Measurements from ENCODE around the gene WDCP.
A peak's percentile ranks its signal among the peaks of the same experiment; 100 is the strongest.
"Not testable (repeated sequence)": the region's sequence is repeated elsewhere in the genome, so short reads cannot be mapped to it uniquely, and the experiment has no call there.

Gene WDCP, protein sequence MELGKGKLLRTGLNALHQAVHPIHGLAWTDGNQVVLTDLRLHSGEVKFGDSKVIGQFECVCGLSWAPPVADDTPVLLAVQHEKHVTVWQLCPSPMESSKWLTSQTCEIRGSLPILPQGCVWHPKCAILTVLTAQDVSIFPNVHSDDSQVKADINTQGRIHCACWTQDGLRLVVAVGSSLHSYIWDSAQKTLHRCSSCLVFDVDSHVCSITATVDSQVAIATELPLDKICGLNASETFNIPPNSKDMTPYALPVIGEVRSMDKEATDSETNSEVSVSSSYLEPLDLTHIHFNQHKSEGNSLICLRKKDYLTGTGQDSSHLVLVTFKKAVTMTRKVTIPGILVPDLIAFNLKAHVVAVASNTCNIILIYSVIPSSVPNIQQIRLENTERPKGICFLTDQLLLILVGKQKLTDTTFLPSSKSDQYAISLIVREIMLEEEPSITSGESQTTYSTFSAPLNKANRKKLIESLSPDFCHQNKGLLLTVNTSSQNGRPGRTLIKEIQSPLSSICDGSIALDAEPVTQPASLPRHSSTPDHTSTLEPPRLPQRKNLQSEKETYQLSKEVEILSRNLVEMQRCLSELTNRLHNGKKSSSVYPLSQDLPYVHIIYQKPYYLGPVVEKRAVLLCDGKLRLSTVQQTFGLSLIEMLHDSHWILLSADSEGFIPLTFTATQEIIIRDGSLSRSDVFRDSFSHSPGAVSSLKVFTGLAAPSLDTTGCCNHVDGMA

DNA sequence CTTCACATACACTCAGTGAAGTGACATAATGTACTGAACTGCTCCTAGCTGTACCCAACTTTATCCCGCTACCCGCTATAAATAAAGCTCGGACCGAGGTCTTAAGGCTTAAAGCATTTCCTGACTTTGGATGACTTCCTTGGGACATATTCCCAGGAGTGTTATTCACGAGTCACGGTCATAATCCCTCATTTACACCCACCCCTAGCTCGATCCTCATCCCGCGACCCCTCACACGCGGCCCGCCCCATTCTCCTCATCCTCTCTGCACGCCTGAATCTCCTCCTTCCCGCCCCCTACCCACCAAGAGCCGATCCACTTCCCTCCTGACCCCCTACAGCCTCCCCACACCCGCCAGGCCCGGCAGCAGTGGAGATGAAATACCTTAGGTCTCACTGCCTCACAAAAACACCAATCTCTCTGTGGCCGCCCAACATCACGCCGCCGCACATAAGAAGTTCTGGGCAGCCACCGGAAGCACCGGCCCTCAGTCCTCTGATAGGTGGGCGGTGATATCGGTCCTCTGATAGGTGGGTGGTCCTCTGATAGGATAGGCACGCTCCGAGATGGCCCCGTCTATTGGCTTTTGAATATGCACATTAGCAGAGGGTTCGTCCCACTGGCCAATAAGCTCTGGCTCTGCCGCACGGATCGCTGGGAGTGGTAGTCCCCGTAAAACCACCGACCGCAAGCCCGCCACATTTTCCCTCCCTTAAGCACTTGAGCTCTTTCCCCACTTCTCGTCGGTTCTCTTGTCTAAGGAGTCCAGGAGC, at the start of gene WDCP:
Gene WDCP, minus strand, starts transcription at position 462 of the 773 bp plus-strand sequence. CDS start 7,897 bp downstream, outside the sequence.
- peak; percentile 91 for DNase-seq

DNA sequence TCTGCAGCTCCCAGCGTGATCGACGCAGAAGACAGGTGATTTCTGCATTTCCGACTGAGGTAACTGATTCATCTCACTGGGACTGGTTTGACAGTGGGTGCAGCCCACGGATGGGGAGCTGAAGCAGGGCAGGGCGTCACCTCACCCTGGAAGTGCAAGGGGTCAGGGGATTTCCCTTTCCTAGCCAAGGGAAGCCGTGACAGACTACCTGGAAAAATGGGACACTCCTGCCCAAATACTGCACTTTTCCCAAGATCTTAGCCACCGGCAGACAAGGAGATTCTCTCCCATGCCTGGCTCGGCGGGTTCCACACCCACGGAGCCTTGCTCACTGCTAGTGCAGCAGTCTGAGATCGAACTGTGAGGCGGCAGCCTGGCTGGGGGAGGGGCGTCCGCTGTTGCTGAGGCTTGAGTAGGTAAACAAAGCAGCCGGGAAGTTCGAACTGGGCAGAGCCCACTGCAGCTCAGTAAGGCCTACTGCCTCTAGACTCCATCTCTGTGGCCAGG, 48.0 kb upstream of the WDCP start:
- not testable (repeated sequence) for DNase-seq

DNA sequence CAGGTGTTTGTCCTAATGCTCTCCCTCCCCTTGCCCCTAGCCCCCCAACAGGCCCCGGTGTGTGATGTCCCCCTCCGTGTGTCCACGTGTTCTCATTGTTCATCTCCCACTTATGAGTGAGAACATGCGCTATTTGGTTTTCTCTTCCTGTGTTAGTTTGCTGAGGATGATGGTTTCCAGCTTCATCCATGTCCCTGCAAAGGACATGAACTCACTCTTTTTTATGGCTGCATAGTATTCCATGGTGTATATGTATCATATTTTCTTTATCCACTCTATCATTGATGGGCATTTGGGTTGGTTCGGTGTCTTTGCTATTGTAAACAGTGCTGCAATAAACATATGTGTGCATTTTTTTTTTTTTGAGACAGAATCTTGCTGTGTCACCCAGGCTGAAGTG, 46.1 kb upstream of the WDCP start:
- not testable (repeated sequence) for DNase-seq

DNA sequence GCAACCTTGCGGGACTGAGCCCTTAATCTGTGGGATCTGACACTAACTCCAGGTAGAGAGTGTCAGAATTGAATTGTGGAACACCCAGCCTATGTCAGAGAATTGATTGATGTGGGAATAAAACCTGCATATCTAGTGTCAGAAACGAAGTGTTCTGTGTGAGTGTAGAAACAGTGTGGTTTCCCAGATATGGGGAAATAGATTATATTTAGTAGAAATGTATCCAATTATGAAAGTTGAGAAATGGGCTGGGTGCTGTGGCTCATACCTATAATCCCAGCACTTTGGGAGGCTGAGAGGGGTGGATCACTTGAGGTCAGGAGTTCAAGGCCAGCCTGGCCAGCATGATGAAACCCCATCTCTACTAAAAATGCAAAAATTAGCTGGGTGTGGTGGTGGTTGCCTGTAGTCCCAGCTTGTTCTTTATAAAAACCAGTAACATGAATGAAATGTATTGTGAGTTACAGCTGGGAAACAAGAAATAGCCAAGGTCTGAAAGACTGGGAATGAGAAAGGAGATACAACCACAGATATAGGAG, 41.7 kb upstream of the WDCP start:
- DNase-seq, result no peak

DNA sequence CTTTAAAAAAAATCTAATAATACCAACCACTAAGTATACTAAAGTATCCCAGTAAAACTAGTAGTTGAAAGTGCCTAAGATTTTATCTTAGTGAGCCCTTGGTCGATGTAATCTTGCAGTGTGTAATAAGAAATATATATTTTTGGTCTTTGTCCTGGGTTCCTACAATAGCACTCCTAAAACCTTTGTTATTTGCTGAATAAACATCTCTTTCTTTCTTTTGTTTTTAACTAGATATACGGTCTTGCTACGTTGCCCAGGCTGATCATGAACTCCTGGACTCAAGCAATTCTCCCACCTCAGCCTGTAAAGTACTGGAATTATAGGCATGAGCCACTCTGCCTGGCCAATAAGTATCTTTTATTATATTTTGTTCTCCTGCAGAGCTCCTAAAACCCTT, 39.8 kb upstream of the WDCP start:
- DNase-seq, result no peak

DNA sequence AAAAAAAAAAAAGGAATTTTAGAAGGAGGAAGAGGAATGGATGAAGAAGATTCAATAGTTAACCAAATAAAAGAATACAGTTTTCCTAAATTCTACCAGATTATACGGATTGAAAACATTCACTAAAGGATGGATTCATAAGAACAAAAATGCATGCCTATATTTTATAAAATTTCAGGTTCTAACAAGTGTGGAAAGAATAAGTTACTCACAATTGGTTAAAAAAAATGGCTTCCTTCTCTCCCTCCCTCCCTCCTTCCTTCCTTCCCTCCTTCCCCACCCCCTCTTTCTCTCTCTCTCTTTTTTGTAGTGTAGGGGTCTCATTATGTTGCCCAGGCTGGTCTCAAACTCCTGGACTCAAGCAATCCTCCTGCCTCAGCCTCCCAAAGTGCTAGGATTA, 39.0 kb upstream of the WDCP start:
- DNase-seq, result no peak

DNA sequence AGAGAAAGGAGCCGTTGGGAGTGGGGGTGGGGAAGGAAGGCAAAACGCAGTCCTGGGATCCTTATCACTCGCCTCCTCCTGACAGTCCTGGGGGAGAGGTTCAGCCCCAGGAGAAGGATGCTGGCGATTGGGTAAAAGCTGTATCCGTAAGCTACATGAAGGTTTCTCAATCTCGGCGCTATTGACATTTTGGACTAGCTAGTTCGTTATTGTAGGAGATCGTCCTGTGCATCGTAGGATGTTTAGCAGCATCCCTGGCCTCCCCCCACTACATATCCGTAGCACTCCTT, 38.0 kb upstream of the WDCP start:
- DNase-seq, result no peak

DNA sequence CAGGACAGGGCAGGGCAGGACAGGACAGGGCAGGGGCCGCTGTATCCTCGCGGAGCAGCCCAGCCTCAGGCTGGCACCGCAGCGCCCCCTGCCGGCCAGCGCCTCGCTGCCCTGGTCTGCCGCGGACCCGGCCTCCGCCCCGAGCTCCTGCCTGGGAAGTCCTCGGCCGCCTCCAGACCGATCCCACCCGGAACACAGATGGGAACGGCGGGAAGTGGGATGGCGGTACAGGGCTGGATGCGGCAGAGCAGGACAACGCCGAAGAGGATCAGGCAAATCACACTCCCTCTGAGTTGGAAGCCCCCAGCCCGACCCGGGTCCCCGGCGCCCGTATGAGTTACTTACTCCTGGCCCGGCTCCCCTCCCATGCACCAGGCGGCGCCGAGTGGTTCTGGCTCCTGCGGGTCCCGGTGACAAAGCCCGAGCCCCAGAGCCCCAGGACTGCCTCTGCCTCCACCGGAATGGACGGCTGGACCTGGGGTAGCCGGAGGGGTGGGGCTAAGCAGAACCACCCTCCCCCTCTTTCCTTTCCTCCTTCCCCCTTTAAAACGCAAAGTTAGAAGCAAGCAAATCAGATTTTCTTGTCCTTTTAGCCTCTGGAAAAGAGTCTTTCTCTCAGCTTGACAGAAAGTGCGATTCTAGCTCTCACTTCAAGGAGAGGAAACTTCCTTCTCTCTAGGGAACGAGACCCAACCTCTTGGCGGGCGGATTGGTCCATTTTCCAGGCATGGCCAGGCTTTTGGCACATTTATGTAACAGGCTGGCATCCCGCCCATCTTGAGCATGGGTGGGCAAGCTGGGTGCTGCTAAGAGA, 37.4 kb upstream of the WDCP start, which contains the start of gene TP53I3:
Gene TP53I3, minus strand, starts transcription at position 449 of the 814 bp plus-strand sequence. CDS start 508 bp downstream, outside the sequence.
- peak; percentile 86 for DNase-seq

DNA sequence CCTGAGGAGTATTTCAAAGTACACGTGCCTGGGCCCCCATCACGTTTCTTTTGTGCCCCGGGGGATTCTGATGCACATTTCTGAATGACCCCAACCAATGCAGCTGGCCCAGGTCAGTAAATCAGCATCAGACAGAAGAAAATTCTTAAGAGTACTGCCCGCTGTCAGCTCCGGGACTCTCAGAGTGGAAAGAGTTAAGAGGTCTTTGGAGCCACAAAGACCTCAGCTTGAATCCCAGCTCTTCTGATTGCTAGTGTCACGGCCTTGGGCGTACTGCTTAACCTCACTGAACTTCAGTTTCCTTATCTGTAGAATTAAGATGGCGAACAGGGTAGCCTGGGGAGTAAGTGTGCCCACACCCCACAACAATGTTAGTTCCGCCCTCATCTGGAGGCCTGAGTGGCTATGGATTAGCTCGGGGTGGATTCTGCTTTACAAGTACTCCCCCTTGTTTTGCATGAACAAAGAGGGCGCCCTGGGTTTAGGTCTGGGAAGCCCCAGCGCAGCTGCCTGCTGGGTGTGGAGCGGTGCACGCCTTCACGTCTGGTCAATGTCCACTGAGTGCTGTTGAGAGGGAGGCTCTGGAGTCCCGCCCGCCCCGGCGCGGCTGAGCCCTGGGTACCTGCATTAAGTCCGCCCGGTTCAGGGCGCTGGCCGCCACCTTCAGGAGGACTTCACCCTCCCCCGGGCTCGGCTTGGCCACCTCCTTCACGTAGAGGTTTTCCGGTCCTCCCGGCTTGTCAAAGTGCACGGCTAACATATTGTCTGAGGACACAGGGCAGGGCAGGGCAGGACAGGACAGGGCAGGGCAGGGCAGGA, 36.6 kb upstream of the WDCP start:
- no peak for DNase-seq

DNA sequence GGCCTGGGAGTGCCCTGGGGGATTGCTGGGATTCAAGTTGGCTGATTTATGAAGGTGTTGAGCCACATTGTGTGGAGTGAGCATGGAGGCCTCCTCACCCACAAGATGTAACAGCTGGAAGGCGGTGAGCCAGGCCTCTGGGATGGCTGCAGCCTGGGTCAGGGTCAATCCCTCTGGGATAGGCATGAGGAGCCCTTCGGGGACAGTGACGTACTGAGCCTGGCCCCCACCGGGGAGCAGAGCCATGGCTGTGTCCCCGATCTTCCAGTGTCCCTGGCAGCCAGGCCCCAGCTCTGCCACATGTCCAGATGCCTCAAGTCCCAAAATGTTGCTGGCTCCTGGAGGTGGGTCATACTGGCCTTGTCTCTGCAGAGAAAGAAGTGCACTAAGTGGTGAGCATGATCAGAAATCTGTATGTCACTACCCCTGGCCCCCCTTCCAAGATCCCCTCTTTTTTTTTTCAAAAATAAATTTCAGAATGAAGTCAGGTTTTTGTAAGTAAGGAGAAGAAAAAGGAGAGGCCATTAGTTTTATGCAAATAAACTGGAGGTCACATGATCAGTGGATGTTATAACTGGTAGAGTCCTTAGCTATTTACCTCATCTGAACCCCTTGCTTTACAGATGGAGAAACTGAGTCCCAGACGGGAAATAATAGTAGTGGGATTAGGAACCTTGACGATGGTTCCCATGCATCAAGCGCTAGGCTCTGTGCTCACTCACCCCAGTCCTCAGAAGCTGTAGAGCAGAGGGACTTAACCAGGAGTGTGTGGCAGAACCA, 35.8 kb upstream of the WDCP start:
- no peak for DNase-seq

DNA sequence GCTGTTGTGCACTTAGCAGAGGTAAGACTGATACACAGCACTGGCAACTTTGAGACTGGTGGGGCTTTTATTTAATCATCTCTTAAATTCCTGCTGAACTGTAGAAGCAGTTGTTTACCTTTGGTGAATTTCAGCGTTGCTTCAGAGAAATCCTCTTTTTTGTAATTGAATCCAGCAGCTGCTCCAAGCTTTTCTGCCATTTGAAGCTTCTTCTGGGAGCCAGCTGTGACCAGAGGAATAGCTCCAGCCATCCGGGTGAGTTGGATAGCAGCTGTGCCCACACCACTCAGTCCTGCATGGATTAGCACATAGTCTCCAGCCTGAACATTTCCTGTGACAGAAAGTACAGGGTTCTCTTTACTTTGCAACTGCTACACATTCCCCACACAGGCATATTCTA, 33.5 kb upstream of the WDCP start:
- no peak for DNase-seq

DNA sequence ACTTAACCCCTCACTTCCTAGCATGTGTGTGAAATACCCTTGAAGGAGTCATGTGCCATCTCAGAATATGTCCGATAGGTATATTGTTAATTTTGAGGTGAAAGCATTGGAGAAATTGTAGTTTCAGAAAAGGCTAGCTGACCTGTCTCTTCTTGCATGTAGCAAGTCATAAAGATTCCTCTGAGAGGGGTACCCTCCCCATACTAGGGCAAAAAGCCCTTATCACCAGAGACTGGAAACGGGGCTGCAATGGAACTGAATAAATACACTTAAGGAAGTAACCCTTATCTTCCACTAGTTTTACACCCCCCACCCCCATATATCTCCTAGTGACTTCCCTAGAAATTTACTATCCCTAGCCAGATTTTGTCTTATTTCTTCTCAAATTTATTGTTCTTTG, 30.7 kb upstream of the WDCP start:
- DNase-seq, result no peak

DNA sequence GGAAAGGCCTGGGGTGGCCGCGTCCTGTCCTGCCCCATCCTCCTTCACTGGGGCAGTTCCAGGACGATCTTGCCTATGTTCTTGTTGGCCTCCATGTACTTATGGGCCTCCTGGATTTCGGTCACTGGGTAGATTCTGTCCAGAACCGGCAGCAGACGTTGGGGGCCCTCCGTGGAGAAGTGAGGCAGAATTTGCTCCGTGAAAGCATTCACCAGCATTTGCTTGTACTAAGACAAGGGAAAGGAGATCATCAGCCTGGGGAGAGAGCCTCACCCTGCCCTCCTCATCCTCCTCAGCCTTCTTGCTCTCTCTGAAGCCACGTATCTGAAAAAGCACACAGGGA, 30.3 kb upstream of the WDCP start:
- DNase-seq, result no peak

DNA sequence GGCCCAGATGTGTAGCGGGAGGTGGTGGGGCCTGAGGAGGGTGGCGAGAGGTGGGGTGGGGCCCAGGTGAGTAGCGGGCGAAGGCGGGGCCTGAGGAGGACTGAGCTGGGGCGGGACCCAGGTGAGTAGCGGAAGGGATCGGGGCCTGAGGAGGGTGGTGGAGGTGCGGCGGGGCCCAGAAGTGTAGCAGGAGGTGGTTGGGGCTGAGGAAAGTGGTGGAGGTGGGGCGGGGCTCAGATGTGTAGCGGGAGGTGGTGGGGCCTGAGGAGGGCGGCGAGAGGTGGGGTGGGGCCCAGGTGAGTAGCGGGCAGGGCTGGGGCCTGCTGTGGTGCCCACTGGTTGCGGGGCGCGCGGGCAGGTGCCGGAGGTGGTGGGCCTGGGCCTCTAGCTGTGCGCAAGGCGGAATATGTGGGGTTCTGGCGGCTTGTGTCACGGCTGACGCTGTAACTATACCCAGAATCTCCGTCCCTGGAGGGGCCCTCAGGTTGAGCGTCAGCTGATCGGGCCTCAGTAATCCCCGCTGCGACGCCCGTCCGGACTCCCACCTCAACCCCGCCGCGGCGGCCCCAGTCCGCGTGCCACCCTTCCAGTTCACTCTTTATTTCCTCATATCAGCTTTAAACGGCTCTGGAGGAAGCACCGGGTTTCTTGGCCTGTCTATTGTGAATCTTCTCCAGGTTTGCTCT, 29.8 kb upstream of the WDCP start:
- no peak for DNase-seq

DNA sequence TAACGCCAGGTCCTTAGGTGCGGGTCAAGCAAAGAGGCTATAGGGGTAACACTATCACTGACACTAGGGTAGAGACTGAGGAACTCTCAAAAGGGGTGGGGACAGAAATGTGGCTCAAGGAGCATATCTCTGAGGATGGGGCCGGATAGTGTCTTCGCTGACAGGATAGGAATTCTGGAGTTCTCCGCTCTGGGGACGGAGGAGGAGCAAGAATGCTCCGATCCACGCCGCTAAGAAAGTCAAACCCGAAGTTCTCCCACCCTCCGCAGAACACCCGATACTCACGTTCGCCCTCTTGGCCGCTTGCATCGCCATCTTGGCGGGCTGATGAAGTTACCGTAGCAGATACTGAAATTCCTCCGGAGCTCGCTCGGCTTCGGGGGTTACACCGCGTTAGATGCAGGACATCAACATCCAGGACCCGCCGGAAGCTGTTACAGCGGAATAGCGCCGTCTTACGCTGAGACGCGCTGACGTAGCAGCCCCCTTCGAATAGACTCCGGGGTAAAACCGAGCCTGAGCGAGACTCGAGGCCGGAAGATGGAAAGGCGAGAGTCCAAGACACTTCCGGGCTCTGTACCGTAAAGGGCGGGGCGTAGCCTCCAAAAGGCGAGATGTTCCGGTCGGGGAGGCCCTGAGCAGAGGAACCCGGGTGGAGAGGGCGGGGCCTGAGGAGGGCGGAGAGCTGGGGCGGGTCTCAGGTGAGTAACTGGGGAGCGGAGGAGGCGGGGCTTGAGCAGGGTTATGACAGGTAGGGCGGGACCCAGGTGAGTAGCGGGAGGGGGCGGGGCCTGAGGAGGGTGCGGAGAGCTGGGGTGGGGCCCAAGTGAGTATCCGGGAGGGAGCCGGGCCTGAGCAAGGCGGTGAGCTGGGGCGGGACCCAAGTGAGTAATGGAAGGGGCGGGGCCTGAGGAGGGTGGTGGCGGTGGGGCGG, 29.0 kb upstream of the WDCP start, which contains the start of gene SF3B6:
Gene SF3B6, minus strand, starts transcription at position 412 of the 934 bp plus-strand sequence. Its CDS starts 97 bp downstream, at position 315.
- peak; percentile 100 for DNase-seq

DNA sequence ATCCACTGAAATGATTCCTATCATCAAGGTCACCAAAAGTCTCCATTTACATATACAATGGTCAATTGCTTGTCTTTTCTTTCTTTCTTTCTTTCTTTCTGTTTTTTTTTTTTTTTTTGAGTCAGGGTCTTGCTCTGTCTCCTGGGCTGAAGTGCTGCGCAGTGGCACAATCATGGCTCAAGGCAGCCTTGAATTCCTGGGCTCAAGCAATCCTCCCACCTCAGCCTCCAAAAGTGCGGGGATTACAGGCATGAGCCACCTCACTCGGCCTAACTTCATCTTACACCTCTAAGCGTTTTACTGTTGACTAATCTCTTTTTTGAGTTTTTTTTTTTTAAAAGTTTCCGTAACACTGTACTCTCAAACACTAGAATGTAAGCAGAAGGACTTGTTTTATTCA, 28.1 kb upstream of the WDCP start:
- no peak for DNase-seq

DNA sequence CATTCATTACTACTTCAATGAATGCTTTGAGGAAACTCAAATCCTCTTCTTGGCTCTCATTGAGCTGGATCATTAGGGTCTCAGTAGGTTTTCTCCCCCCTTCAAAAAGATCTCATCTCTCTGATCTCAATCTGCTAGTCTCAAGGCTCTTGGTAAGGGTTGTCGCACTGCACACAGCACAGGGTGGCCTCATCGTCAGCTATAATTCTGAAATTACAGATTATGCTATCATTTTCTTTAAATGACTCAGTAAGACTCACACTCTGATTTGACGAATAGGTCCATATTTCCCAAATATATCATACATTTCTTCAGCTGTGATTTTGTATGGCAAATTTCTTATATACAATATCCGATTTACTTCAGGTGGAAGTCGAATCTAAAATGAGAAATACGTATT, 26.6 kb upstream of the WDCP start:
- DNase-seq, result no peak

DNA sequence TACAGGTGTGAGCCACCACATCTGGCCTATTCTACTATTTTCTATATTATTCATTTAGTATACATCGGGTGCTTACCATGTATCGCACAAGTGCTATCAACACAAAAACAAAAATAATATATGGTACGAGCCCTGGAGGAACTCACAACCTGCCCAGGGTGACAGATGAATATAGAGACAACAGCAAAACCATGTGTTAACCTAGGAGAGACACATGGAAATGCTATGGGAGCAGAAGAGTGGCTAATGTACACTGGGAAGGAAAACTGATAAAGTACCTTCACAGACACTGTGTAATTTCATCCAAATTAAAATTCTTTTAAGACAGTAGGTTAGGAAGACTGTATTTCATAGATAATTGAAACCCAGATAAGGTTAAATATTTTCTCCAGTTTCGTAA, 25.1 kb upstream of the WDCP start:
- DNase-seq, result no peak

DNA sequence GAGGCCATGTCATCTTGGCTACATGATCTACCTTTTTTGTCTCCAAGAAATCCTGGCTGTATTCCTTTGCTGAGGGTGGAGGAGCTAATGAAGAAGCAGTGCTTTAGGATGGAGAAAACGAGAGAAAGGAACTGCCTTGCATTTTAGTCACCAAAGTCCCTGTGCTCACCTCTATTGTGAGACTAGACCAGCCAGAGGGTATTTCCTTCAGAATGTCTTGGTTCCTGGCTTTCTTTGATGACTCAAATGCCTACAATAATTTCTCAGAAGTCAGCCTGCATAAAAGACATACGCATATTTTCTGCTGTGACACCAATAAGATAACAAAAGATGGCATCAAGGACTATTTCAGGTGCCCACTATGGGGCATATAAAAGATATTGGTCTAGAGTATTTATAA, 18.1 kb upstream of the WDCP start:
- no peak for DNase-seq

Measured in CD4-positive, alpha-beta T cell treated with Interleukin-17A for 4 hours (primary cell).